Measurements from ENCODE around the gene SETD7. TPM values are rescaled to one million over a fixed set of nuclear protein-coding genes. Genes with fewer than 3 reads are reported as not detected.

The SETD7 gene
- total RNA-seq, 1 experiment from 2014 or later = 41.6 TPM

- TF ChIP-seq CTCF (IDR thresholded peaks at IDR 0.05 in 2 of 3, conservative IDR thresholded peaks at IDR 0.05 in 1 of 3; ENCODE audit: borderline replicate concordance in 1 of 3, insufficient read depth in 1 of 3, low read depth in 2 of 3, low read length in 2 of 3) (no peak), SRF (IDR thresholded peaks at IDR 0.05; ENCODE audit: low read depth) (no peak), ZNF274 (IDR thresholded peaks at IDR 0.05; ENCODE audit: low read depth, low read length) (no peak), SP1 (IDR thresholded peaks at IDR 0.05; ENCODE audit: low read depth) (no peak)
Observed at GRCh38 chr4:139596034-139596683, 40.1 kb upstream of the SETD7 start (continued).

GRCh38 chr4:139594591-139595185, 38.7 kb upstream of the SETD7 start:
- ATAC-seq = no peak
- H3K9ac ChIP-seq (ENCODE audit: low read length) = no peak overlapping the region
- intact Hi-C loops (cut with micrococcal nuclease) = no loop called here
- no TSS peak for BruUV-seq (replicated peaks)
- H3K36me3 ChIP-seq (ENCODE audit: control insufficient read depth in 1 of 2, insufficient read depth in 2 of 2, low read length in 2 of 2) = no peaks in the 10 kb centered on the region
- H3K4me1 ChIP-seq (ENCODE audit: control insufficient read depth in 1 of 2, insufficient read depth in 2 of 2, low read length in 2 of 2) = peaks cover 0 to 6% of the 10 kb centered on the region in 2 experiments; a peak in 1 of 4 replicates
- H3K79me2 ChIP-seq (ENCODE audit: insufficient read depth, low read length) = no peaks in the 10 kb centered on the region
- H3K9me3 ChIP-seq (ENCODE audit: control insufficient read depth in 1 of 2, insufficient read depth in 1 of 2, low read depth in 1 of 2, low read length in 2 of 2) = no peaks in the 10 kb centered on the region
- RAD21 ChIA-PET (ENCODE audit: low non-redundant PET in 1 of 2, low total read pairs in 2 of 2, uncharacterized antibody in 2 of 2, unreplicated experiment in 2 of 2) = no interaction called here
- no peaks in the 10 kb centered on the region for H4K20me1 ChIP-seq (ENCODE audit: insufficient read depth)
- H3K4me2 ChIP-seq (ENCODE audit: low read length) = no peak overlapping the region
- H3K27ac ChIP-seq (ENCODE audit: low read depth, low read length) = no peak overlapping the region
- peaks cover 3% of the 10 kb centered on the region; the same call in 1 of the 2 replicates for H3K27me3 ChIP-seq (ENCODE audit: insufficient read depth, low read length)
- H2AFZ ChIP-seq (ENCODE audit: low read depth, low read length, poor library complexity, severe bottlenecking) = no peak overlapping the region
- no peak overlapping the region for H3K4me3 ChIP-seq (replicated peaks in 1 of 2; ENCODE audit: low read depth in 1 of 2, low read length in 2 of 2)
- POLR2A ChIA-PET = no interaction called here
- TF ChIP-seq CBX3 (IDR thresholded peaks at IDR 0.05; ENCODE audit: low read depth) (no peak), ZFX (IDR thresholded peaks at IDR 0.05) (no peak), REST (IDR thresholded peaks at IDR 0.05; ENCODE audit: low read depth) (no peak), ATF3 (IDR thresholded peaks at IDR 0.05) (no peak), ZNF274 (IDR thresholded peaks at IDR 0.05; ENCODE audit: low read depth, low read length) (no peak), EZH2phosphoT487 (IDR thresholded peaks at IDR 0.05; ENCODE audit: borderline replicate concordance) (no peak)
- no peaks in the 10 kb centered on the region for H3K9me2 ChIP-seq (ENCODE audit: insufficient read depth)
- no peak for DNase-seq (ENCODE audit: low read depth, low spot score)
- CTCF ChIA-PET = no interaction called here

All from HCT116 (cell line).